Keratinocyte (primary cell): ENCODE measurements around the gene ZBTB33. TPM values are rescaled to one million over a fixed set of nuclear protein-coding genes. Genes with fewer than 3 reads are reported as not detected.

ENCODE experiments used
- DNase-seq: peaks from one replicate; pipeline ENCODE4 v3.0.0-alpha.2; 2011; ENCODE audit warnings: low read depth, missing footprints, low spot score
- FAIRE-seq: peaks from 2 replicates; lab custom pipeline; 2011; peaks lifted over from hg19 to GRCh38; lab: Jason Lieb, UNC
- H2AFZ ChIP-seq: 2 replicates; pipeline ENCODE4 v1.6.0; 2012; ENCODE audit warnings: low read length, control low read depth, inconsistent platforms; ENCODE audit not compliant: control insufficient read depth
- H3K27ac ChIP-seq: 2 replicates; pipeline ENCODE4 v1.5.1; 2011; ENCODE audit warnings: low read length; ENCODE audit not compliant: control insufficient read depth, insufficient read depth
- H3K27me3 ChIP-seq: 3 replicates; pipeline ENCODE4 v1.6.0; 2011; ENCODE audit warnings: low read length; ENCODE audit not compliant: control insufficient read depth, insufficient read depth; ENCODE audit errors: extremely low read depth
- H3K36me3 ChIP-seq, 2 experiments: 2 replicates in 1 of 2; 3 replicates in 1 of 2; pipeline ENCODE4 v1.5.1; 2011; ENCODE audit warnings: low read length in 2 of 2, mild to moderate bottlenecking in 1 of 2; ENCODE audit not compliant: control insufficient read depth in 2 of 2, insufficient read depth in 2 of 2; ENCODE audit errors: extremely low read depth in 1 of 2
- H3K4me1 ChIP-seq: 3 replicates; pipeline ENCODE4 v1.5.1; 2011; ENCODE audit warnings: low read length; ENCODE audit not compliant: control insufficient read depth, insufficient read depth; ENCODE audit errors: extremely low read depth
- H3K4me2 ChIP-seq: 3 replicates; pipeline ENCODE4 v1.6.0; 2011; ENCODE audit warnings: low read depth, low read length; ENCODE audit not compliant: control insufficient read depth, insufficient read depth; ENCODE audit errors: extremely low read depth
- H3K4me3 ChIP-seq, 3 experiments: fragments of 200-600 bp in 1 of 3; sonication (generic) in 1 of 3; 2 replicates in 2 of 3; 3 replicates in 1 of 3; pipeline ENCODE4 v1.5.1; 2011 to 2016; ENCODE audit warnings: low read length in 3 of 3, mild to moderate bottlenecking in 3 of 3, control low read depth in 2 of 3, inconsistent platforms in 1 of 3, low read depth in 1 of 3, mixed read lengths in 1 of 3, mixed run types in 1 of 3, moderate library complexity in 1 of 3; ENCODE audit not compliant: control insufficient read depth in 2 of 3, insufficient read depth in 2 of 3; ENCODE audit errors: extremely low read depth in 1 of 3
- H3K79me2 ChIP-seq: 2 replicates; pipeline ENCODE4 v1.6.0; 2012; ENCODE audit warnings: low read length; ENCODE audit not compliant: control insufficient read depth, insufficient read depth
- H3K9ac ChIP-seq: 3 replicates; pipeline ENCODE4 v1.6.0; 2011; ENCODE audit warnings: low read length; ENCODE audit not compliant: control insufficient read depth, insufficient read depth; ENCODE audit errors: extremely low read depth
- H3K9me1 ChIP-seq: 3 replicates; pipeline ENCODE4 v1.6.0; 2011; ENCODE audit warnings: low read length; ENCODE audit not compliant: control insufficient read depth, insufficient read depth; ENCODE audit errors: extremely low read depth
- H3K9me3 ChIP-seq: 2 replicates; pipeline ENCODE4 v1.5.1; 2012; ENCODE audit warnings: low read depth, low read length; ENCODE audit not compliant: control insufficient read depth
- H4K20me1 ChIP-seq: 3 replicates; pipeline ENCODE4 v1.6.0; 2011; ENCODE audit warnings: low read length; ENCODE audit not compliant: control insufficient read depth, insufficient read depth; ENCODE audit errors: extremely low read depth
- CTCF ChIP-seq, 3 experiments: IDR thresholded peaks in 1 of 3; conservative IDR thresholded peaks in 1 of 3; optimal IDR thresholded peaks in 1 of 3; 2 replicates in 2 of 3; 3 replicates in 1 of 3; pipeline versions ENCODE3 to v1.5.1; 2011; ENCODE audit warnings: low read length in 3 of 3, mild to moderate bottlenecking in 3 of 3, moderate library complexity in 2 of 3, control low read depth in 1 of 3, inconsistent platforms in 1 of 3; ENCODE audit not compliant: insufficient read depth in 2 of 3; ENCODE audit errors: extremely low read depth in 1 of 3
- EZH2 ChIP-seq: IDR thresholded peaks from one replicate; pipeline ENCODE4 v1.6.1; 2012; ENCODE audit warnings: inconsistent platforms, mild to moderate bottlenecking, low read length, moderate library complexity
- dilution Hi-C: fragments of 300-500 bp; cut with MboI; formaldehyde crosslinking; loops from one replicate; pipeline ENCODE4 v1.7.0; 2020; ENCODE audit warnings: low sequenced_read_pairs; ENCODE audit not compliant: extremely low pct_ligation_motif_present
- polyA plus RNA-seq, 5 experiments: library from polyadenylated mRNA; depleted of rRNA in 3 of 5; stranded (reverse) in 3 of 5; stranded (forward) in 1 of 5; unstranded in 1 of 5; fragments of >200 nt; gene quantifications; 1 replicate in 1 of 5; 2 replicates in 3 of 5; 3 replicates in 1 of 5; pipeline versions ENCODE4 v1.2.1 to v1.2.3, GENCODE V29; 2011 to 2012; ENCODE audit warnings: missing spikeins in 2 of 5, low read depth in 1 of 5, low replicate concordance in 1 of 5

ZBTB33 gene
- polyA plus RNA-seq, 1 donor (not counting 4 experiments of a cell fraction or from before 2014, with no cell fraction given), result 13.4 TPM

- Histone ChIP-seq H3K4me2 (no peak overlapping the region), H3K36me3 (no peaks in the 10 kb centered on the region), H3K9me1 (no peaks in the 10 kb centered on the region), H3K9ac (no peak overlapping the region), H3K27me3 (no peaks in the 10 kb centered on the region), H3K9me3 (no peaks in the 10 kb centered on the region), H3K4me3 (no peak overlapping the region), H3K27ac (no peak overlapping the region), H4K20me1 (no peaks in the 10 kb centered on the region), H3K79me2 (no peaks in the 10 kb centered on the region), H3K4me1 (no peaks in the 10 kb centered on the region), H2AFZ (no peak overlapping the region)
- DNase-seq (no peak), FAIRE-seq (no peak)
- dilution Hi-C loops, result no loop called here
- TF ChIP-seq EZH2 (no peak), CTCF (optimal IDR thresholded peaks at IDR 0.05 in 1 of 3, IDR thresholded peaks at IDR 0.05 in 1 of 3, conservative IDR thresholded peaks at IDR 0.05 in 1 of 3; ENCODE audit: extremely low read depth in 1 of 3, insufficient read depth in 2 of 3, low read length in 3 of 3) (no peak)
Measured at GRCh38 chrX:120291211-120291610, 40.6 kb downstream of the ZBTB33 start.

GRCh38 chrX:120293015-120293414 lies 42.4 kb downstream of the ZBTB33 start:
- FAIRE-seq (no peak), DNase-seq (no peak)
- Histone ChIP-seq H3K36me3 (no peaks in the 10 kb centered on the region), H3K4me3 (no peak overlapping the region), H3K27ac (no peak overlapping the region), H3K27me3 (no peaks in the 10 kb centered on the region), H3K9me1 (no peaks in the 10 kb centered on the region), H3K9me3 (no peaks in the 10 kb centered on the region), H3K9ac (no peak overlapping the region), H3K4me1 (no peaks in the 10 kb centered on the region), H2AFZ (no peak overlapping the region), H3K79me2 (no peaks in the 10 kb centered on the region), H4K20me1 (no peaks in the 10 kb centered on the region), H3K4me2 (no peak overlapping the region)
- TF ChIP-seq CTCF (optimal IDR thresholded peaks at IDR 0.05 in 1 of 3, IDR thresholded peaks at IDR 0.05 in 1 of 3, conservative IDR thresholded peaks at IDR 0.05 in 1 of 3; ENCODE audit: extremely low read depth in 1 of 3, insufficient read depth in 2 of 3, low read length in 3 of 3), result no peak
- TF ChIP-seq EZH2, result no peak
- dilution Hi-C loops, result no loop called here
